H1 (cell line): ENCODE results near the gene MTRFR. TPM values are rescaled to one million over a fixed set of nuclear protein-coding genes. Genes with fewer than 3 reads are reported as not detected.

ENCODE experiments used
- CHD7 ChIP-seq: fragments of 300-600 bp; sonication (generic); IDR thresholded peaks from 2 replicates; pipeline ENCODE4 v1.7.1; 2012; ENCODE audit warnings: low read length, moderate library complexity, mild to moderate bottlenecking, inconsistent platforms; ENCODE audit not compliant: insufficient replicate concordance
- CTBP2 ChIP-seq: IDR thresholded peaks from 2 replicates; pipeline ENCODE4 v1.7.0; 2011; ENCODE audit warnings: borderline replicate concordance, mild to moderate bottlenecking, moderate library complexity, mixed read lengths, low read length; ENCODE audit not compliant: insufficient read depth, insufficient read length
- CTCF ChIP-seq, 3 experiments: IDR thresholded peaks; 1 replicate in 2 of 3; 2 replicates in 1 of 3; pipeline versions ENCODE4 v1.5.1 to v1.6.1; 2011; ENCODE audit warnings: low read length in 3 of 3, mild to moderate bottlenecking in 3 of 3, inconsistent platforms in 2 of 3, low read depth in 1 of 3, moderate library complexity in 1 of 3; ENCODE audit not compliant: insufficient read depth in 1 of 3; ENCODE audit errors: control extremely low read depth in 1 of 3
- PHF8 ChIP-seq: fragments of 200-600 bp; sonication (generic); conservative IDR thresholded peaks from 2 replicates; pipeline ENCODE4 v1.7.1; 2012; ENCODE audit warnings: low read depth, mild to moderate bottlenecking, inconsistent platforms, low read length, moderate library complexity
- polyA plus RNA-seq, 7 experiments: library from polyadenylated mRNA; depleted of rRNA in 3 of 7; stranded (reverse) in 5 of 7; unstranded in 2 of 7; fragments of >200 nt in 5 of 7; fragments of 200-250 nt in 2 of 7; gene quantifications; 1 replicate in 5 of 7; 2 replicates in 1 of 7; 4 replicates in 1 of 7; pipeline versions ENCODE4 v1.2.1 to v1.2.3, GENCODE V29; 2011 to 2013; ENCODE audit warnings: missing spikeins in 2 of 7, mixed read lengths in 2 of 7
- total RNA-seq: library from RNA; stranded (reverse); fragmentation: NEBNext Ultra II Directional; extraction: Animal tissue kit (Norgen Biotek cat#: 25700); gene quantifications from 2 replicates; pipeline ENCODE4 v1.2.1, GENCODE V29; 2021
- TF ChIP-seq, protein P1 (sequence below): IDR thresholded peaks from 2 replicates; pipeline ENCODE4 v1.6.1; 2011; ENCODE audit warnings: low read length, improper control_type of control experiment

The MTRFR gene
- total and polyA plus RNA-seq, 2 of the 8 experiments (the other 6 are each of a cell fraction or from before 2014, with no cell fraction given) = 9.2 to 12.9 TPM

- TF ChIP-seq, protein P1, sequence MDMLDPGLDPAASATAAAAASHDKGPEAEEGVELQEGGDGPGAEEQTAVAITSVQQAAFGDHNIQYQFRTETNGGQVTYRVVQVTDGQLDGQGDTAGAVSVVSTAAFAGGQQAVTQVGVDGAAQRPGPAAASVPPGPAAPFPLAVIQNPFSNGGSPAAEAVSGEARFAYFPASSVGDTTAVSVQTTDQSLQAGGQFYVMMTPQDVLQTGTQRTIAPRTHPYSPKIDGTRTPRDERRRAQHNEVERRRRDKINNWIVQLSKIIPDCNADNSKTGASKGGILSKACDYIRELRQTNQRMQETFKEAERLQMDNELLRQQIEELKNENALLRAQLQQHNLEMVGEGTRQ = no peak
- TF ChIP-seq CHD7 = no peak
- no peak for TF ChIP-seq PHF8
- TF ChIP-seq CTBP2 = no peak
- TF ChIP-seq CTCF (IDR thresholded peaks at IDR 0.05; ENCODE audit: control extremely low read depth in 1 of 3, insufficient read depth in 1 of 3, low read depth in 1 of 3, low read length in 3 of 3) = no peak
- TF ChIP-seq, all 59 proteins: peak for 0
Measured at GRCh38 chr12:123242116-123242904, 9.1 kb downstream of the MTRFR start (continued).
